Vagina (tissue), 2 donors: Measurements from ENCODE around the gene ORC6. TPM values are rescaled to one million over a fixed set of nuclear protein-coding genes. Genes with fewer than 3 reads are reported as not detected.

Source experiments
- DNase-seq, 2 donors: peaks; one replicate each; pipeline ENCODE4 v3.0.0-alpha.2; 2017; ENCODE audit errors: extremely low spot score in 2 of 2
- H3K27ac ChIP-seq: fragments of 200-600 bp; sonication (generic); one replicate; pipeline ENCODE4 v1.5.1; 2019
- H3K27me3 ChIP-seq: fragments of 200-600 bp; sonication (generic); one replicate; pipeline ENCODE4 v1.5.1; 2019
- H3K36me3 ChIP-seq, 2 donors: fragments of 200-600 bp; sonication (generic); one replicate each; pipeline ENCODE4 v1.5.1; 2017 to 2019
- H3K4me1 ChIP-seq: fragments of 200-600 bp; sonication (generic); one replicate; pipeline ENCODE4 v1.5.1; 2019
- H3K4me3 ChIP-seq, 2 donors: fragments of 200-600 bp; sonication (generic); 1 replicate in 1 of 2; 2 replicates in 1 of 2; pipeline ENCODE4 v1.5.1; 2016 to 2019
- H3K9me3 ChIP-seq: fragments of 200-600 bp; sonication (generic); one replicate; pipeline ENCODE4 v1.5.1; 2019
- POLR2A ChIP-seq, 2 donors: fragments of 450-650 bp; IDR thresholded peaks; one replicate each; pipeline ENCODE4 v1.6.1; 2017; ENCODE audit warnings: antibody characterized with exemption in 2 of 2, mild to moderate bottlenecking in 2 of 2, moderate library complexity in 2 of 2
- POLR2AphosphoS5 ChIP-seq, 2 donors: sonication (generic); formaldehyde crosslinking; IDR thresholded peaks; one replicate each; pipeline ENCODE4 v1.9.0; 2017; ENCODE audit warnings: antibody characterized with exemption in 2 of 2, mild to moderate bottlenecking in 2 of 2, low read depth in 1 of 2; ENCODE audit not compliant: insufficient read depth in 1 of 2
- intact Hi-C: fragments of 100-400 bp; cut with DNase I; formaldehyde crosslinking; loops from one replicate; pipeline ENCODE4 v1.15.1; 2023
- total RNA-seq: library from RNA; depleted of rRNA; stranded (reverse); fragments of >200 nt; gene quantifications from one replicate; pipeline ENCODE4 v1.2.3, GENCODE V29; 2016
- TF ChIP-seq, protein P1 (sequence below), 3 experiments: fragments of 450-650 bp in 2 of 3; fragments of 200-600 bp in 1 of 3; sonication (generic) in 1 of 3; IDR thresholded peaks; one replicate each; pipeline ENCODE4 v1.5.1; 2017 to 2019; ENCODE audit warnings: antibody characterized with exemption in 3 of 3, mild to moderate bottlenecking in 2 of 3, moderate library complexity in 2 of 3

The ORC6 gene
- total RNA-seq, 1 donor from 2014 or later, result 2.2 TPM

DNA sequence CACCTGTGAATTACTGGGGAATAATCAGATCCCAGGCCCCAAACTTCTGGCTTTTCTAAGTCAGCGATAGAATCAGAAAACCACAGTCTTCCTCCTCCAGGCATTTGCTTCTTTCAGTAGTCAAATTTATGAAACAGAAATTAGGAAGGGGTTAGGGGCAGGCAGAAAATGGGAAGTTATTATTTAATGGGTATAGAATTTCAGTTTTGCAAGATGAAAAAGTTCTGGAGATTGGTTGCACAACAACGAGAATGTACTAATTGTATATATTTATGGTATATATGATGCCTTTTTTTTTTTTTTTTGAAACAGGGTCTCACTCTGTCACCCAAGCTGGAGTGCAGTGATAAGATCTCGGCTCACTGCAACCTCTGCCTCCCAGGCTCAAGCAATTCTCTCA lies 23.5 kb downstream of the ORC6 start:
- intact Hi-C loops, result no loop called here
- no peaks in the 10 kb centered on the region for H3K36me3 ChIP-seq
- no peaks in the 10 kb centered on the region for H3K4me1 ChIP-seq
- no peaks in the 10 kb centered on the region for H3K27me3 ChIP-seq
- TF ChIP-seq POLR2A (IDR thresholded peaks at IDR 0.05) (no peak), POLR2AphosphoS5 (IDR thresholded peaks at IDR 0.05; ENCODE audit: insufficient read depth in 1 of 2, low read depth in 1 of 2) (no peak)
- TF ChIP-seq, protein P1, sequence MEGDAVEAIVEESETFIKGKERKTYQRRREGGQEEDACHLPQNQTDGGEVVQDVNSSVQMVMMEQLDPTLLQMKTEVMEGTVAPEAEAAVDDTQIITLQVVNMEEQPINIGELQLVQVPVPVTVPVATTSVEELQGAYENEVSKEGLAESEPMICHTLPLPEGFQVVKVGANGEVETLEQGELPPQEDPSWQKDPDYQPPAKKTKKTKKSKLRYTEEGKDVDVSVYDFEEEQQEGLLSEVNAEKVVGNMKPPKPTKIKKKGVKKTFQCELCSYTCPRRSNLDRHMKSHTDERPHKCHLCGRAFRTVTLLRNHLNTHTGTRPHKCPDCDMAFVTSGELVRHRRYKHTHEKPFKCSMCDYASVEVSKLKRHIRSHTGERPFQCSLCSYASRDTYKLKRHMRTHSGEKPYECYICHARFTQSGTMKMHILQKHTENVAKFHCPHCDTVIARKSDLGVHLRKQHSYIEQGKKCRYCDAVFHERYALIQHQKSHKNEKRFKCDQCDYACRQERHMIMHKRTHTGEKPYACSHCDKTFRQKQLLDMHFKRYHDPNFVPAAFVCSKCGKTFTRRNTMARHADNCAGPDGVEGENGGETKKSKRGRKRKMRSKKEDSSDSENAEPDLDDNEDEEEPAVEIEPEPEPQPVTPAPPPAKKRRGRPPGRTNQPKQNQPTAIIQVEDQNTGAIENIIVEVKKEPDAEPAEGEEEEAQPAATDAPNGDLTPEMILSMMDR (IDR thresholded peaks at IDR 0.05), result no peak
- H3K4me3 ChIP-seq, result no peak overlapping the region
- no peak for DNase-seq
- no peaks in the 10 kb centered on the region for H3K9me3 ChIP-seq
- no peak overlapping the region for H3K27ac ChIP-seq

GRCh38 chr16:46713634-46714033 lies 24.2 kb downstream of the ORC6 start:
- Histone ChIP-seq H3K27ac (no peak overlapping the region), H3K9me3 (no peaks in the 10 kb centered on the region), H3K4me1 (no peaks in the 10 kb centered on the region), H3K4me3 (no peak overlapping the region), H3K27me3 (no peaks in the 10 kb centered on the region), H3K36me3 (no peaks in the 10 kb centered on the region)
- TF ChIP-seq, protein P1 (IDR thresholded peaks at IDR 0.05), result no peak
- no peak for TF ChIP-seq POLR2AphosphoS5 (IDR thresholded peaks at IDR 0.05; ENCODE audit: insufficient read depth in 1 of 2, low read depth in 1 of 2)
- no peak for TF ChIP-seq POLR2A (IDR thresholded peaks at IDR 0.05)
- no peak for DNase-seq
- intact Hi-C loops, result no loop called here

- no peak for DNase-seq
- Histone ChIP-seq H3K27me3 (no peaks in the 10 kb centered on the region), H3K36me3 (no peaks in the 10 kb centered on the region), H3K9me3 (no peaks in the 10 kb centered on the region), H3K4me1 (no peaks in the 10 kb centered on the region), H3K27ac (no peak overlapping the region), H3K4me3 (no peak overlapping the region)
- intact Hi-C loops, result no loop called here
- TF ChIP-seq POLR2A (IDR thresholded peaks at IDR 0.05) (no peak), POLR2AphosphoS5 (IDR thresholded peaks at IDR 0.05; ENCODE audit: insufficient read depth in 1 of 2, low read depth in 1 of 2) (no peak)
- TF ChIP-seq, protein P1 (IDR thresholded peaks at IDR 0.05), result no peak
Measured at GRCh38 chr16:46714797-46715591, 25.5 kb downstream of the ORC6 start.

- intact Hi-C loops, result no loop called here
- no peaks in the 10 kb centered on the region for H3K27me3 ChIP-seq
- no peaks in the 10 kb centered on the region for H3K36me3 ChIP-seq
- no peak overlapping the region for H3K4me3 ChIP-seq
- H3K4me1 ChIP-seq, result no peaks in the 10 kb centered on the region
- H3K9me3 ChIP-seq, result no peaks in the 10 kb centered on the region
- TF ChIP-seq POLR2AphosphoS5 (IDR thresholded peaks at IDR 0.05; ENCODE audit: insufficient read depth in 1 of 2, low read depth in 1 of 2) (no peak), POLR2A (IDR thresholded peaks at IDR 0.05) (no peak)
- TF ChIP-seq, protein P1 (IDR thresholded peaks at IDR 0.05), result no peak
- no peak for DNase-seq
- H3K27ac ChIP-seq, result no peak overlapping the region
Measured at GRCh38 chr16:46715769-46716305, 26.4 kb downstream of the ORC6 start.

GRCh38 chr16:46717692-46718091 lies 28.2 kb downstream of the ORC6 start:
- Histone ChIP-seq H3K36me3 (no peaks in the 10 kb centered on the region), H3K9me3 (no peaks in the 10 kb centered on the region), H3K27ac (no peak overlapping the region), H3K27me3 (no peaks in the 10 kb centered on the region), H3K4me1 (no peaks in the 10 kb centered on the region), H3K4me3 (no peak overlapping the region)
- no peak for DNase-seq
- no peak for TF ChIP-seq POLR2A (IDR thresholded peaks at IDR 0.05)
- TF ChIP-seq POLR2AphosphoS5 (IDR thresholded peaks at IDR 0.05; ENCODE audit: insufficient read depth in 1 of 2, low read depth in 1 of 2), result no peak
- TF ChIP-seq, protein P1 (IDR thresholded peaks at IDR 0.05), result no peak
- intact Hi-C loops, result no loop called here
